Esophagus squamous epithelium (tissue), 4 donors: ENCODE data around the gene MOV10L1.

Source experiments
- CTCF ChIP-seq, 6 experiments: fragments of 450-650 bp in 4 of 6; fragments of 200-600 bp in 2 of 6; sonication (generic) in 2 of 6; IDR thresholded peaks; one replicate each; pipeline ENCODE4 v1.5.1; 2016 to 2019; ENCODE audit warnings: antibody characterized with exemption in 6 of 6, mild to moderate bottlenecking in 4 of 6, moderate library complexity in 4 of 6
- POLR2A ChIP-seq, 4 donors: fragments of 450-650 bp; IDR thresholded peaks; one replicate each; pipeline ENCODE4 v1.6.1; 2017; ENCODE audit warnings: antibody characterized with exemption in 4 of 4, mild to moderate bottlenecking in 4 of 4, moderate library complexity in 3 of 4

- TF ChIP-seq CTCF (IDR thresholded peaks at IDR 0.05), result no peak
- TF ChIP-seq POLR2A (IDR thresholded peaks at IDR 0.05), result no peak
These were observed 21.7 kb upstream of the MOV10L1 start for GRCh38 chr22:50068096-50068495.
